ENCODE data around the gene WNT10A. TPM values are rescaled to one million over a fixed set of nuclear protein-coding genes. Genes with fewer than 3 reads are reported as not detected.

WNT10A gene
- total and polyA plus RNA-seq, 10 of the 15 experiments (the other 5 are each of a cell fraction or from before 2014, with no cell fraction given): 0.61 to 45.0 (median 6.9) TPM

DNA sequence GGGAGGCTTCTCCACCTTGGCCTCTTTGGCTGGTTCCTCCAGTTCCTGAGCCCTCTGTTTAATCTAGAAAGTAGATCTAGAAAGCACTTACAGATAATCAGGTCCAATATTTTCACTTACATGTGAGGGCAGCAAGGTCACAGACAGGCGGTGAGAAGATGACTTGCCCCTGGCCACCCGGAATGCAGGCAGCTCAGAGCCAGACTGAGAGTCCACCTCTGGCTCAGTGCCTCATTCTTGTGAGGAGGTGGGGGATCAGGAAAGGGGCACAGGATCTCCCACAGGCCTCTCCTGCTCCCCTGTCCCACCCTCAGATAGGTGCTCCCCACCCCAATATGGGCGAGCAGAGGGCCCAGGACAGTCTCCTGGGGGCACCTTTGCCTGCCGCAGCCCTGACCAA, 15.3 kb upstream of the WNT10A start (continued):
- TF ChIP-seq SIX5 (IDR thresholded peaks at IDR 0.05; ENCODE audit: low read depth, low read length, severe bottlenecking): no peak

DNA sequence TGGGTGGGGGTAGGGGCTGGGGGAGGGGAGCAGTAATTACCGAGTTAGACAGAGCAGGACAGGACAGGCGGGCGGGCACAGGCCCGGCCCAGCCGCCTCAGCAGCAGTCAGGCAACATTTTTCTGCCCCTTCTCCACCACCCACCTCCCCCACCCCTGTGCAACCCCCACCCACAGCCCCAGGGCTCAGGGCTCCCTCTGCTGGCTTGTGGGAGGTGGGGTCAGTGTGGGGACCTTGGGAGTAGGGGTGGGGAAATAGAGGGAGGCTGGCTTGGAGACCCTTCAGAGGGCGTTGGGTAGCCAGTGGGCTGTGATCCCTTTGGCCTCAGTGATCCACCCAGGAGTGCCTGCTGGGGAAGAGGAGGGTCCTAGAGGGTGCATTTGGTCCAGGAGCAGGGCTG, 14.7 kb upstream of the WNT10A start:
- FAIRE-seq (no peak), ATAC-seq (no peak), DNase-seq (ENCODE audit: low read depth, low spot score) (no peak)
- H3K4me3 ChIP-seq: no peak overlapping the region
- H4K20me1 ChIP-seq (ENCODE audit: control insufficient read depth, insufficient read depth): no peaks in the 10 kb centered on the region
- H3K27me3 ChIP-seq (replicated peaks in 1 of 2; ENCODE audit: control insufficient read depth in 2 of 2, insufficient read depth in 2 of 2, low read length in 1 of 2): peaks cover 4 to 9% of the 10 kb centered on the region in 2 experiments
- H3K36me3 ChIP-seq (ENCODE audit: control insufficient read depth in 2 of 2, insufficient read depth in 2 of 2, low read length in 1 of 2): no peaks in the 10 kb centered on the region
- no peaks in the 10 kb centered on the region for H3K9me3 ChIP-seq (replicated peaks; ENCODE audit: control insufficient read depth, insufficient read depth, low read length)
- H3K79me2 ChIP-seq (ENCODE audit: control insufficient read depth, insufficient read depth, low read length): no peaks in the 10 kb centered on the region
- ChIA-PET RAD21 (ENCODE audit: unreplicated experiment) (no interaction called here), POLR2A (no interaction called here), SMC1A (ENCODE audit: uncharacterized antibody, unreplicated experiment) (interaction anchor here (1.1 kb wide), 1 partner anchor 32 kb away, joined by 3 read pairs; no protein-coding TSS in a partner anchor), CTCF (interaction anchor here (1.0 to 3.5 kb wide), 2 partner anchors 11 to 32 kb away, joined by 4 to 13 read pairs; no protein-coding TSS in a partner anchor)
- H3K27ac ChIP-seq (ENCODE audit: control insufficient read depth, insufficient read depth): no peak overlapping the region
- H3K9ac ChIP-seq (ENCODE audit: control insufficient read depth, insufficient read depth, low read length): no peak overlapping the region
- H3K4me2 ChIP-seq (ENCODE audit: control insufficient read depth, insufficient read depth): no peak overlapping the region
- in situ Hi-C loops (cut with MboI) (no loop called here), intact Hi-C loops (cut with micrococcal nuclease; ENCODE audit: unreplicated experiment) (loop anchor here (5.0 kb wide), 1 partner anchor 36 kb away; no protein-coding TSS in a partner anchor)
- no peak overlapping the region for H2AFZ ChIP-seq (ENCODE audit: control insufficient read depth, low read depth, low read length)
- no TSS peak for BruUV-seq (replicated peaks)
- TF ChIP-seq, protein P1, sequence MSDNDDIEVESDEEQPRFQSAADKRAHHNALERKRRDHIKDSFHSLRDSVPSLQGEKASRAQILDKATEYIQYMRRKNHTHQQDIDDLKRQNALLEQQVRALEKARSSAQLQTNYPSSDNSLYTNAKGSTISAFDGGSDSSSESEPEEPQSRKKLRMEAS (IDR thresholded peaks at IDR 0.05; ENCODE audit: low read depth, low read length): no peak
- TF ChIP-seq, protein P2, sequence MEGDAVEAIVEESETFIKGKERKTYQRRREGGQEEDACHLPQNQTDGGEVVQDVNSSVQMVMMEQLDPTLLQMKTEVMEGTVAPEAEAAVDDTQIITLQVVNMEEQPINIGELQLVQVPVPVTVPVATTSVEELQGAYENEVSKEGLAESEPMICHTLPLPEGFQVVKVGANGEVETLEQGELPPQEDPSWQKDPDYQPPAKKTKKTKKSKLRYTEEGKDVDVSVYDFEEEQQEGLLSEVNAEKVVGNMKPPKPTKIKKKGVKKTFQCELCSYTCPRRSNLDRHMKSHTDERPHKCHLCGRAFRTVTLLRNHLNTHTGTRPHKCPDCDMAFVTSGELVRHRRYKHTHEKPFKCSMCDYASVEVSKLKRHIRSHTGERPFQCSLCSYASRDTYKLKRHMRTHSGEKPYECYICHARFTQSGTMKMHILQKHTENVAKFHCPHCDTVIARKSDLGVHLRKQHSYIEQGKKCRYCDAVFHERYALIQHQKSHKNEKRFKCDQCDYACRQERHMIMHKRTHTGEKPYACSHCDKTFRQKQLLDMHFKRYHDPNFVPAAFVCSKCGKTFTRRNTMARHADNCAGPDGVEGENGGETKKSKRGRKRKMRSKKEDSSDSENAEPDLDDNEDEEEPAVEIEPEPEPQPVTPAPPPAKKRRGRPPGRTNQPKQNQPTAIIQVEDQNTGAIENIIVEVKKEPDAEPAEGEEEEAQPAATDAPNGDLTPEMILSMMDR (IDR thresholded peaks at IDR 0.05 in 2 of 3, conservative IDR thresholded peaks at IDR 0.05 in 1 of 3; ENCODE audit: control insufficient read depth in 2 of 3, extremely low read depth in 1 of 3, insufficient read depth in 1 of 3, low read depth in 3 of 3, low read length in 3 of 3): 0 out of 6 replicates have a peak, but pooled peaks of 1 of the 3 experiments have one; percentile 13
- peaks cover 8% of the 10 kb centered on the region for H3K4me1 ChIP-seq (ENCODE audit: control insufficient read depth, insufficient read depth, low read length)
- 20% methylated on average over 3 of the region's 6 CpGs for WGBS (ENCODE audit: insufficient coverage, insufficient replicate concordance, low lambda C conversion rate, missing lambda C conversion rate)

Data from GM12878 (cell line).